PFSK-1 (cell line): Measurements from ENCODE around the gene HMGN4.

Experiments
- POLR2AphosphoS5 ChIP-seq: IDR thresholded peaks from 2 replicates; pipeline ENCODE4 v1.6.1; 2012; ENCODE audit warnings: low read depth, mild to moderate bottlenecking, control low read depth, low read length, moderate library complexity
- REST ChIP-seq, 2 experiments: IDR thresholded peaks; 2 replicates each; pipeline versions ENCODE4 v1.6.1 to v1.8.0; 2011 to 2012; ENCODE audit warnings: low read depth in 2 of 2, low read length in 2 of 2, control low read depth in 1 of 2, inconsistent platforms in 1 of 2, mild to moderate bottlenecking in 1 of 2, moderate library complexity in 1 of 2; ENCODE audit not compliant: insufficient read depth in 1 of 2
- TAF1 ChIP-seq: IDR thresholded peaks from 2 replicates; pipeline ENCODE4 v1.6.1; 2012; ENCODE audit warnings: low read length, control low read depth, borderline replicate concordance; ENCODE audit not compliant: insufficient read depth

- TF ChIP-seq TAF1: no peak
- TF ChIP-seq POLR2AphosphoS5: no peak
- no peak for TF ChIP-seq REST (IDR thresholded peaks at IDR 0.05; ENCODE audit: insufficient read depth in 1 of 2, low read depth in 2 of 2, low read length in 2 of 2)
Observed at GRCh38 chr6:26502626-26503025, 35.5 kb upstream of the HMGN4 start.
